Measurements from ENCODE around the gene CCDC186. TPM values are rescaled to one million over a fixed set of nuclear protein-coding genes. Genes with fewer than 3 reads are reported as not detected.

Gene CCDC186
- total RNA-seq, 1 donor, result 5.9 TPM

DNA sequence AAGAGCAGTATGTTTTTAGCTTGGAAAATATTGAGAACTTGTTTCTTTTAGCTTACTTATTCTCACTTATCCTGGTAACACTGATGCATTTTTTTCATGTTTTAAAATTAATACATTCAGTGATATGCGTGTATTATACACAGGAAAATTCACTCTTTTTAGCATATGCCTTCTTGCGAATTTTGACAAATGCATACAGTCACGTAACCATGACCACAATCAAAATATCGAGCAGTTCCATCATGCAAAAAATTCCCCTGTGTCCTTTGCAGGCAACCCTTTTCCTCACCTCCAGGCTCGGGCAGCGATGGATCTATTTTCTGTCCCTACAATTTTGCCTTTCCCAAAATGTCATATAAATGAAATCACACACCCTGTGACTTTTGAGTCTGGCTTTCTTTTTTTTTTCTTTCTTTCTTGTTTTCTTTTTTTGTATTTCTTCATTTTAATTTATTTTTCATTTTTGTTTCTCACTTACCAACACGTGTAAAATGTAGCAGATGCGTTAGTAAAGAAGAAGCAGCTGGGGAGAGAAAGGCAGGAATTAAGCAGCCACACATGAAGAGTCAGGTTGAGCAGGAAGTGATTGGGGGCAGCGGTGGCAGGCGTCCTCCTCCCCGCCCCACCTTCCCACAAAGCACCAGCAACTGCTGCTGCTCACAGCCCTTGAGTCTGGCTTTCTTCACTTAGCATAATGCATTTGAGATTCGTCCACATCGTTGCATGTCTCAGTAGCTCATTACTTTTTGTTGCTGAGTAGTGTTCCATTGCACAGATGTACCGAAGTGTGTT lies 100.4 kb downstream of the CCDC186 start:
- peak in 1 of 3 donors; percentile 76 for DNase-seq (ENCODE audit: low read depth in 2 of 3, low spot score in 2 of 3)

DNA sequence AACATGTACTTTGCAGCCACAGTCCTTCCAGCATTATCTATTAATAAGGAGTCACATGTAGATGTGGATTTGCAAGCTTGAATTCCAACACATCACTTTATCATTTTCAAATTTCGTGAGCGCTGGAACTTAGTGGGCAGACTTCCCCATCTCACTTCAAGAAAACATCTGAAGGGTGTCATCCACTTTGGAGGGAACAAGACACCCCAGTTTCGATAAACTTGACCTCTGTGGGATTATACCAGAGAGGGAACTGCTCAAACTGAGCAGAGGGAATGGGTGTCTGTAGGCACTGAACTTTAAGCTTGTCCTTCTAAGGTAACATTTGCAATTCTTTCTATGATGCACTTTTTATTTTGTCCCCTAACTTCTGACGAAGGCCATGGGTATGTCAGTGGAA lies 102.8 kb downstream of the CCDC186 start:
- no peak for DNase-seq (ENCODE audit: low read depth in 2 of 3, low spot score in 2 of 3)

Small RNA genes lying within 50 kb of the gene (small RNA-seq; reads per million reads assigned to genes)
- not detected for gene RF02277
- not detected for gene RNU6-709P

Other genes with a start within 250 kb of the CCDC186 start
- 2.4 TPM for gene ADRB1, start 130.3 kb downstream of the CCDC186 start, total RNA-seq
- 0.27 TPM for gene TDRD1, start 5.2 kb upstream of the CCDC186 start, total RNA-seq
- 13.7 TPM for gene VWA2, start 65.1 kb upstream of the CCDC186 start, total RNA-seq
- 4.0 TPM for gene AFAP1L2, start 230.3 kb upstream of the CCDC186 start, total RNA-seq